Activated naive CD4-positive, alpha-beta T cell treated with Interleukin-2 at 50 U/mL for 16 hours (primary cell): ENCODE results near the gene CCDC30.

Experiments
- DNase-seq: peaks from one replicate; pipeline ENCODE4 v3.0.0-alpha.2; 2020

CCDC30 gene

DNA sequence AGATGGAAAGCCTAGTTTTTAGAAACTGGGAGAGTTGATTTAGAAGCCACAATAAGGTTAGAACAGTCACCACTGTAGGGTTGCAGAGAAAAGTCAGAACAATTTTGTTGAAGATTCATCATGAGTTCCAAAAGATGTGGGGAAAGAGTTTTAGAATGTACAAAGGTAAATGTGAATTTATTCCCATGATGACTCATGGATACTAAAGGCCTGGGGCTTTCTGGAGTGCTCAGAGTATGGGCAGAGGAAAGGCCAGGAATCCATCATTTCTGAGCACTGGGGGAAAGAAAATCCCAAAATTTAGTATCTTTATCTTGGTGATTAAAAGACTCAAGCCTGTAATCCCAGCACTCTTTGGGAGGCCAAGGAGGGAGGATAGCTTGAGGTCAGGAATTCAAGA, 236.9 kb downstream of the CCDC30 start:
- DNase-seq, result no peak

DNA sequence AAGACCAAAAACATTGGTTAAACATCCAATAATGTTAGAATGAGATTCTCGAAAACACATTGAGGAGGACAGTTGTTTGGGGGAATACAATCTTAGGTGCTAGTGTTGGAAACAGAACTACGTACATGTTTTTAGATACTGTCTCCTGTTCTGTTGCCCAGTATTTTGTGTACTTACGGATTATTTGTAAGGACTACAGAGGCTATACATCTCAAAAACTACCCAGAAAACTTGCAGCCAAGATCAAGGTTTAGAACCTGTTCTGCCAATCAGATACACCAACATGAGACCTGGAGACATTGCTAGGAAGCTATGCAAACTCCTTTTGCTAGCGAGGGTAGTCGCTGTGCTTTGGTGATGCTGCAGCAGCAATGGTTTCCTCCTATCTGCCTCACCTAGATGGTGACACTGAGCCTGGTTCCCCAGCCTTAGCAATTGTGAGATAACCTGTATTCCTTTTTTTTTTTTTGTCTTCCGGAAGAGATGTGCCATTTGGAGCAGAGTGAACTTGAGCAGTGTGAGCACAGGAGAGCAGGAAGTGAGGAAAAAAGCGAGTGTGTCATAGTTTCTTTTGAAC, 240.9 kb downstream of the CCDC30 start:
- DNase-seq, result no peak
